CD4-positive, alpha-beta memory T cell (primary cell): ENCODE measurements around the gene C1GALT1. TPM values are rescaled to one million over a fixed set of nuclear protein-coding genes. Genes with fewer than 3 reads are reported as not detected.
"Not testable (repeated sequence)": the region's sequence is repeated elsewhere in the genome, so short reads cannot be mapped to it uniquely, and the experiment has no call there.

Experiments
- CTCF ChIA-PET: fragments of 350-600 bp; sonication (Branson Sonifier 250); formaldehyde crosslinking; loops from one replicate; lab custom pipeline; 2021; ENCODE audit warnings: inconsistent platforms; ENCODE audit not compliant: partially characterized antibody; lab: Charles Lee
- POLR2A ChIA-PET: fragments of 350-600 bp; sonication (Branson Sonifier 250); formaldehyde crosslinking; loops from one replicate; lab custom pipeline; 2021; ENCODE audit not compliant: partially characterized antibody; lab: Charles Lee
- DNase-seq, 5 donors: peaks; one replicate each; pipeline versions ENCODE4 v3.0.0 to v3.0.0-alpha.2; 2020 to 2022; ENCODE audit warnings: mixed read lengths in 1 of 5
- H3K27ac ChIP-seq: one replicate; pipeline ENCODE4 v1.7.0; 2013; ENCODE audit warnings: low read depth, low read length
- H3K27me3 ChIP-seq: 2 replicates; pipeline ENCODE4 v1.7.0; 2013; ENCODE audit warnings: mild to moderate bottlenecking, low read length, moderate library complexity; ENCODE audit not compliant: insufficient read depth
- H3K36me3 ChIP-seq: 2 replicates; pipeline ENCODE4 v1.7.0; 2013; ENCODE audit warnings: mild to moderate bottlenecking, low read length, moderate library complexity; ENCODE audit not compliant: insufficient read depth
- H3K4me1 ChIP-seq: 2 replicates; pipeline ENCODE4 v1.7.0; 2013; ENCODE audit warnings: mild to moderate bottlenecking, low read length, moderate library complexity; ENCODE audit not compliant: insufficient read depth
- H3K4me3 ChIP-seq, 2 donors: one replicate each; pipeline ENCODE4 v1.7.0; 2013; ENCODE audit warnings: low read length in 2 of 2, mild to moderate bottlenecking in 1 of 2
- H3K9me3 ChIP-seq, 2 donors: one replicate each; pipeline ENCODE4 v1.7.0; 2013; ENCODE audit warnings: low read length in 2 of 2, control low read depth in 1 of 2; ENCODE audit not compliant: control insufficient read depth in 1 of 2
- H3K27ac Mint-ChIP-seq, 7 donors: one replicate each; pipeline ENCODE4 v1.8.0; 2020 to 2021; ENCODE audit warnings: mixed read lengths in 7 of 7, mild to moderate bottlenecking in 6 of 7, inconsistent platforms in 3 of 7, moderate library complexity in 3 of 7
- H3K27me3 Mint-ChIP-seq, 2 donors: one replicate each; pipeline ENCODE4 v1.8.0; 2020 to 2021; ENCODE audit warnings: mixed read lengths in 2 of 2
- H3K36me3 Mint-ChIP-seq, 2 donors: one replicate each; pipeline ENCODE4 v1.8.0; 2020 to 2021; ENCODE audit warnings: mixed read lengths in 2 of 2, inconsistent platforms in 1 of 2, mild to moderate bottlenecking in 1 of 2
- H3K4me1 Mint-ChIP-seq, 4 donors: one replicate each; pipeline ENCODE4 v1.8.0; 2020 to 2021; ENCODE audit warnings: mixed read lengths in 4 of 4, mild to moderate bottlenecking in 1 of 4
- H3K4me3 Mint-ChIP-seq, 8 donors: one replicate each; pipeline ENCODE4 v1.8.0; 2020 to 2021; ENCODE audit warnings: mixed read lengths in 8 of 8, mild to moderate bottlenecking in 7 of 8, moderate library complexity in 6 of 8, inconsistent platforms in 3 of 8
- H3K9me3 Mint-ChIP-seq, 8 donors: one replicate each; pipeline ENCODE4 v1.8.0; 2020 to 2021; ENCODE audit warnings: mixed read lengths in 8 of 8, mild to moderate bottlenecking in 5 of 8, inconsistent platforms in 3 of 8, moderate library complexity in 1 of 8
- intact Hi-C: fragments of 100-400 bp; cut with micrococcal nuclease; formaldehyde crosslinking; loops from one replicate; pipeline ENCODE4 v1.15.1; 2023
- polyA plus RNA-seq, 2 donors: library from polyadenylated mRNA; unstranded; fragments of 300-500 nt; fragmentation: Illumina TruSeq; gene quantifications; one replicate each; pipeline ENCODE4 v1.2.3, GENCODE V29; 2021
- total RNA-seq, 2 experiments: library from RNA; stranded (reverse); gene quantifications; one replicate each; pipeline ENCODE4 v1.2.3, GENCODE V29; 2021

Gene C1GALT1
- total and polyA plus RNA-seq, 4 experiments from 2014 or later = 54.6 to 68.5 (median 58.6) TPM

DNA sequence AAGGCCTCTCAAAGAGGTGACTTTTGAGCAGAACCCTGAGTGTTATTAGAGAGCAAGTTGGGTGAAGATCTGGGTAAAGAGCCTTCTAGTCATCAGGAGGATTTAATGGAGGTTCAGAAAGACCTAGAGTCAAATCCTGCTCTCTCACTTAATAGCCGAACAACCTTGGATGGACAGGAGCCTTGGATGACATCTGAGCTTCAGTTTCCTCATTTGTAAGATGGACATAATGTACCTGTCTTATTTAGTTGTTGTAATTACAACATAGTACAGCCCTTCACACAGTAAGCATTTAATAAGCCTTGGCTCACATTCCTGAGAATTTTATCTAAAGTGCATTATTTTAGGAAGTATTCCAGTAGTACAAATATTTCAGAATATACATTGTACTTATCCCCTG is 57.0 kb downstream of the C1GALT1 start:
- no peak overlapping the region for H3K4me3 Mint-ChIP-seq
- H3K9me3 ChIP-seq = no peaks in the 10 kb centered on the region
- no peak for DNase-seq
- no peaks in the 10 kb centered on the region for H3K27me3 ChIP-seq
- no peak overlapping the region for H3K4me3 ChIP-seq
- ChIA-PET POLR2A (interaction anchor here (0.7 kb wide), 1 partner anchor 9 kb away, joined by 3 read pairs; no protein-coding TSS in a partner anchor), CTCF (no interaction called here)
- peaks cover 0 to under 1% (median 0%) of the 10 kb centered on the region in 8 donors for H3K9me3 Mint-ChIP-seq
- peaks cover 71 to 75% of the 10 kb centered on the region in 2 donors for H3K36me3 Mint-ChIP-seq
- peak overlapping the region in 2 of 7 donors; percentile 9 to 15 for H3K27ac Mint-ChIP-seq
- H3K4me1 Mint-ChIP-seq = peaks cover 9 to 29% (median 23%) of the 10 kb centered on the region in 4 donors
- H3K4me1 ChIP-seq = no peaks in the 10 kb centered on the region
- intact Hi-C loops = no loop called here
- H3K27ac ChIP-seq = no peak overlapping the region
- no peaks in the 10 kb centered on the region for H3K27me3 Mint-ChIP-seq
- H3K36me3 ChIP-seq = peaks cover 13% of the 10 kb centered on the region

DNA sequence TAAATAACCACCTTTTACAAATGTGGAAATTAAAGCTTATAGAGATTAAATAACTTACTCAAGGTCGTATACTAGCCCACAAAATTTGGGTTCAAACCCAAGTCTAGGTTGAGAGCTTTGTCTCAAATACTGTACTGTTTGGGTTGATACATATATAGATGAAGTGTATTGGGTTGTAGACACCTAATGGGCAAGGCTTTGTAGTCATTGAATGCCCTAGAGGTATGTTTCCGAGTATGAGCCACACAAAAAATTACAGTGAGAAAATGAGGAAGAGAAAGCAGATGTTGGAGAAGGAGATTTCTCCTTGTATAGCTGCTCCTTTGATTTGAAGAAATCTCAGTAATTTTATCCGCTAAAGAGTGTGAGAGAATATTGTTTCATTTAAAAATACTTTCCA is 60.6 kb downstream of the C1GALT1 start:
- Histone ChIP-seq H3K4me1 (peaks cover 7% of the 10 kb centered on the region), H3K9me3 (no peaks in the 10 kb centered on the region), H3K27me3 (no peaks in the 10 kb centered on the region), H3K27ac (no peak overlapping the region), H3K36me3 (no peaks in the 10 kb centered on the region), H3K4me3 (no peak overlapping the region)
- no peak for DNase-seq
- Mint-ChIP-seq H3K4me1 (peaks cover 14 to 40% (median 29%) of the 10 kb centered on the region in 4 donors), H3K36me3 (peaks cover 49 to 63% of the 10 kb centered on the region in 2 donors), H3K27me3 (no peaks in the 10 kb centered on the region), H3K27ac (no peak overlapping the region), H3K9me3 (peaks cover 0 to 4% (median 0%) of the 10 kb centered on the region in 8 donors), H3K4me3 (no peak overlapping the region)
- CTCF ChIA-PET = interaction anchor here (0.7 to 1.4 kb wide), 3 partner anchors 9 to 140 kb away, joined by 3 read pairs; no protein-coding TSS in a partner anchor
- POLR2A ChIA-PET = interaction anchor here (2.7 kb wide), 1 partner anchor 60 kb away, joined by 10 read pairs; the partner anchor contains the start of gene C1GALT1
- intact Hi-C loops = no loop called here

GRCh38 chr7:7245233-7245632 is 62.9 kb downstream of the C1GALT1 start:
- POLR2A ChIA-PET, H3K4me3 ChIP-seq, H3K9me3 ChIP-seq, H3K27ac ChIP-seq, H3K27me3 ChIP-seq, intact Hi-C loops, H3K27ac Mint-ChIP-seq, H3K27me3 Mint-ChIP-seq, CTCF ChIA-PET, H3K9me3 Mint-ChIP-seq, H3K4me1 ChIP-seq, H3K36me3 ChIP-seq, H3K4me3 Mint-ChIP-seq, DNase-seq: not testable (repeated sequence)
- H3K4me1 Mint-ChIP-seq = peaks cover 14 to 31% (median 20%) of the 10 kb centered on the region in 4 donors
- peaks cover 30 to 42% of the 10 kb centered on the region in 2 donors for H3K36me3 Mint-ChIP-seq

- Histone ChIP-seq H3K27ac (no peak overlapping the region), H3K36me3 (no peaks in the 10 kb centered on the region), H3K4me1 (peaks cover 7% of the 10 kb centered on the region), H3K9me3 (no peaks in the 10 kb centered on the region), H3K4me3 (no peak overlapping the region), H3K27me3 (no peaks in the 10 kb centered on the region)
- peaks cover 12 to 29% (median 20%) of the 10 kb centered on the region in 4 donors for H3K4me1 Mint-ChIP-seq
- ChIA-PET POLR2A (no interaction called here), CTCF (no interaction called here)
- peaks cover 29 to 39% of the 10 kb centered on the region in 2 donors for H3K36me3 Mint-ChIP-seq
- intact Hi-C loops = no loop called here
- no peak overlapping the region for H3K4me3 Mint-ChIP-seq
- H3K9me3 Mint-ChIP-seq = peaks cover 0 to 4% (median 0%) of the 10 kb centered on the region in 8 donors
- DNase-seq = no peak
- no peaks in the 10 kb centered on the region for H3K27me3 Mint-ChIP-seq
- peak overlapping the region in 1 of 7 donors; percentile 17 for H3K27ac Mint-ChIP-seq
These were observed 63.9 kb downstream of the C1GALT1 start for GRCh38 chr7:7246223-7246622.

DNA sequence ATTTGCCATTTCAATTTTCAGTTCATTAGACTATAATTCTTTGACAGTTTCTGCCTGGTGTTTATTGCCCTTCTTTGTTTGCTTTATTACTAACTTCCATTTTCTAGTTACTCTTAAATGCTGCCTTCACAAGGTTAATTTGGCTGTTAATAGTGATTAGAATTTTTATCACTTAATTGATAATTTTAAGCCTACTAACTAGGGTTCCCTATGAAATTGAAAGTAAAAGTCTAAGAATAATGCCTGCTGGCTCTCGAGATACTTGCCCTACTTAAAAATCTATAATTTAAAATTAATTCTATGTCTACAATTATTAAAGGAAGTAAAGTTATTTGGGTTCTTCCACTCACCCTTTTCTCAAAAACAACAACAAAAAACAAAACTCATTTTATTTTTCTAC is 65.3 kb downstream of the C1GALT1 start:
- peak overlapping the region; percentile 45 to 84 (median 69) for H3K4me3 Mint-ChIP-seq
- H3K36me3 Mint-ChIP-seq = peaks cover 27 to 37% of the 10 kb centered on the region in 2 donors

DNA sequence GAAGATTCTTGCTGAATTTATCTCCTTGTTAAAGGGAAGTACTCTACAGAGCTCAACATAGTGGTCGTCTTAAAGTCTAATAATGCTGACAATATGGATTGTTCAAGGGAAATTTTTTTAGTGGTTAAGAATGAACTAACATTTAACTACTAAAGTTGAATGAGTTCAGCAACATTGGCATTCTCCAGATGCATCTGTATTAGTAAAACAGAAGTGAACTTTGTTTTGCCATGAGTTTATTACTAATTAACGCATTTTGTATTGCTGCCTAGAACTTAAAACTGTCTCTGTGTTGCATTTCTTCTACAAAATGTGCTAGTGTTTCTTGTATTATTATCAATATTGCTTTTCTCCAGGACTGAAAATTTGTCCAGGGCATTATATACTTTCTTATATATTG is 67.5 kb downstream of the C1GALT1 start:
- intact Hi-C loops = no loop called here
- POLR2A ChIA-PET = interaction anchor here (1.9 kb wide), 1 partner anchor 68 kb away, joined by 9 read pairs; the partner anchor contains the start of gene C1GALT1

More for the DNA sequence above, 65.3 kb downstream of the C1GALT1 start:
- H3K4me1 Mint-ChIP-seq = peaks cover 9 to 29% (median 17%) of the 10 kb centered on the region in 4 donors
- H3K27me3 ChIP-seq = no peaks in the 10 kb centered on the region
- H3K27ac ChIP-seq = no peak overlapping the region
- H3K36me3 ChIP-seq = no peaks in the 10 kb centered on the region
- no peak for DNase-seq
- peak overlapping the region; percentile 2 to 87 (median 74) for H3K27ac Mint-ChIP-seq
- H3K9me3 Mint-ChIP-seq = peaks cover 0 to 4% (median 0%) of the 10 kb centered on the region in 8 donors
- CTCF ChIA-PET = no interaction called here
- intact Hi-C loops = no loop called here
- POLR2A ChIA-PET = no interaction called here
- H3K27me3 Mint-ChIP-seq = no peaks in the 10 kb centered on the region
- H3K4me3 ChIP-seq = no peak overlapping the region
- no peaks in the 10 kb centered on the region for H3K9me3 ChIP-seq
- peaks cover 7% of the 10 kb centered on the region for H3K4me1 ChIP-seq

GRCh38 chr7:7251742-7252141 is 69.4 kb downstream of the C1GALT1 start:
- Mint-ChIP-seq H3K9me3 (no peaks in the 10 kb centered on the region), H3K4me1 (peaks cover 7 to 18% (median 10%) of the 10 kb centered on the region in 4 donors), H3K27me3 (no peaks in the 10 kb centered on the region), H3K4me3 (no peak overlapping the region), H3K36me3 (peaks cover 12 to 13% of the 10 kb centered on the region in 2 donors), H3K27ac (peak overlapping the region in 1 of 7 donors; percentile 29)
- no peak overlapping the region for H3K27ac ChIP-seq
- H3K9me3 ChIP-seq = no peaks in the 10 kb centered on the region
- CTCF ChIA-PET = interaction anchor here (0.9 to 1.0 kb wide), 2 partner anchors 9 to 149 kb away, joined by 3 read pairs; no protein-coding TSS in a partner anchor
- no peaks in the 10 kb centered on the region for H3K27me3 ChIP-seq
- DNase-seq = no peak
- H3K4me3 ChIP-seq = no peak overlapping the region
- intact Hi-C loops = no loop called here
- POLR2A ChIA-PET = no interaction called here
- no peaks in the 10 kb centered on the region for H3K36me3 ChIP-seq
- peaks cover 7% of the 10 kb centered on the region for H3K4me1 ChIP-seq

More for the DNA sequence above, 67.5 kb downstream of the C1GALT1 start:
- Mint-ChIP-seq H3K27ac (no peak overlapping the region), H3K4me1 (peaks cover 9 to 25% (median 17%) of the 10 kb centered on the region in 4 donors), H3K27me3 (no peaks in the 10 kb centered on the region), H3K36me3 (peaks cover 13 to 23% of the 10 kb centered on the region in 2 donors), H3K4me3 (no peak overlapping the region), H3K9me3 (no peaks in the 10 kb centered on the region)
- Histone ChIP-seq H3K27me3 (no peaks in the 10 kb centered on the region), H3K4me3 (no peak overlapping the region), H3K27ac (no peak overlapping the region), H3K9me3 (no peaks in the 10 kb centered on the region), H3K36me3 (no peaks in the 10 kb centered on the region), H3K4me1 (peaks cover 7% of the 10 kb centered on the region)
- DNase-seq = no peak
- CTCF ChIA-PET = interaction anchor here (1.5 kb wide), 1 partner anchor 173 kb away, joined by 3 read pairs; no protein-coding TSS in a partner anchor
